ENCODE results near the gene BHLHE41.

The BHLHE41 gene

GRCh38 chr12:26124446-26125399, at the start of gene BHLHE41:
Gene BHLHE41, minus strand, starts transcription at chr12:26125037. Its CDS starts 258 bp downstream, at chr12:26124779.
- peak; percentile 93 for DNase-seq

GRCh38 chr12:26172946-26173552, 48.2 kb upstream of the BHLHE41 start:
- DNase-seq = no peak

GRCh38 chr12:26172539-26172938, 47.7 kb upstream of the BHLHE41 start:
- DNase-seq = no peak

GRCh38 chr12:26172013-26172412, 47.2 kb upstream of the BHLHE41 start:
- no peak for DNase-seq

GRCh38 chr12:26164118-26164517, 39.3 kb upstream of the BHLHE41 start:
- no peak for DNase-seq

GRCh38 chr12:26162905-26163304, 38.1 kb upstream of the BHLHE41 start:
- no peak for DNase-seq

GRCh38 chr12:26162174-26162573, 37.3 kb upstream of the BHLHE41 start:
- DNase-seq = no peak

GRCh38 chr12:26158078-26158764, 33.4 kb upstream of the BHLHE41 start:
- DNase-seq = peak; percentile 92

GRCh38 chr12:26157001-26157400, 32.2 kb upstream of the BHLHE41 start:
- peak; percentile 96 for DNase-seq

GRCh38 chr12:26156201-26156871, 31.5 kb upstream of the BHLHE41 start:
- DNase-seq = peak; percentile 89

GRCh38 chr12:26153421-26154154, 28.8 kb upstream of the BHLHE41 start:
- DNase-seq = peak; percentile 81

- no peak for DNase-seq
These were observed 27.8 kb upstream of the BHLHE41 start for GRCh38 chr12:26152507-26153102.

- no peak for DNase-seq
These were observed 26.1 kb upstream of the BHLHE41 start for GRCh38 chr12:26150736-26151450.

GRCh38 chr12:26149968-26150500, 25.2 kb upstream of the BHLHE41 start:
- DNase-seq = no peak

GRCh38 chr12:26148291-26148690, 23.5 kb upstream of the BHLHE41 start:
- no peak for DNase-seq

GRCh38 chr12:26143291-26143690, 18.5 kb upstream of the BHLHE41 start:
- no peak for DNase-seq

GRCh38 chr12:26138860-26139259, 14.0 kb upstream of the BHLHE41 start:
- DNase-seq = no peak

- no peak for DNase-seq
These were observed 11.9 kb upstream of the BHLHE41 start for GRCh38 chr12:26136688-26137087.

GRCh38 chr12:26135571-26135970, 10.7 kb upstream of the BHLHE41 start:
- DNase-seq = no peak

- DNase-seq = peak; percentile 31
These were observed 10.2 kb upstream of the BHLHE41 start for GRCh38 chr12:26135010-26135420.

- DNase-seq = peak; percentile 60
These were observed 9.7 kb upstream of the BHLHE41 start for GRCh38 chr12:26134540-26134939.

All from DMS53 (cell line).